ENCODE data around the gene CIZ1.

The CIZ1 gene

DNA sequence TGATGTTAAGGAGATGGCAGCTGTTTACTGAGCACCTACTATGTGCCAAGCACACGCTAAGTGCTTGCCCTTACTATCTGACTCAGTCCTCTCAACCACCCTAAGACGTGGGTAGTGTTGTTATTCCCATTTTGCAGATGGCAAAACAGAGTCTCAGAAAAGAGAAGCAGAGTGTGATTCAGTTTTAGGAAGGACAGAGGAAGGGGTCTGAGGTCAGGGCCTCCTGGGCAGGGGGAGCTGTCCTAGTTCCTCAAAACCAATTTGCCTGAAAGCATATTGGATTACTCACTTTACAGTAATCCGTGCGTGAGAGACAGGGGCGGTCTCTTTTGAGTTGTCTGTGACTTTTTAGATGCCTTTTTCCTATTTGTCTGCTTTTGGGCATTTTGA lies 35.0 kb upstream of the CIZ1 start:
- DNase-seq (ENCODE audit: low read depth): no peak
- in situ Hi-C loops (cut with HindIII; ENCODE audit: low sequenced_read_pairs): no loop called here
- TF ChIP-seq, protein P1, sequence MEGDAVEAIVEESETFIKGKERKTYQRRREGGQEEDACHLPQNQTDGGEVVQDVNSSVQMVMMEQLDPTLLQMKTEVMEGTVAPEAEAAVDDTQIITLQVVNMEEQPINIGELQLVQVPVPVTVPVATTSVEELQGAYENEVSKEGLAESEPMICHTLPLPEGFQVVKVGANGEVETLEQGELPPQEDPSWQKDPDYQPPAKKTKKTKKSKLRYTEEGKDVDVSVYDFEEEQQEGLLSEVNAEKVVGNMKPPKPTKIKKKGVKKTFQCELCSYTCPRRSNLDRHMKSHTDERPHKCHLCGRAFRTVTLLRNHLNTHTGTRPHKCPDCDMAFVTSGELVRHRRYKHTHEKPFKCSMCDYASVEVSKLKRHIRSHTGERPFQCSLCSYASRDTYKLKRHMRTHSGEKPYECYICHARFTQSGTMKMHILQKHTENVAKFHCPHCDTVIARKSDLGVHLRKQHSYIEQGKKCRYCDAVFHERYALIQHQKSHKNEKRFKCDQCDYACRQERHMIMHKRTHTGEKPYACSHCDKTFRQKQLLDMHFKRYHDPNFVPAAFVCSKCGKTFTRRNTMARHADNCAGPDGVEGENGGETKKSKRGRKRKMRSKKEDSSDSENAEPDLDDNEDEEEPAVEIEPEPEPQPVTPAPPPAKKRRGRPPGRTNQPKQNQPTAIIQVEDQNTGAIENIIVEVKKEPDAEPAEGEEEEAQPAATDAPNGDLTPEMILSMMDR (IDR thresholded peaks at IDR 0.05; ENCODE audit: low read depth, low read length, missing control alignments): no peak
- H3K4me3 ChIP-seq (ENCODE audit: low read depth, low read length): no peak overlapping the region

DNA sequence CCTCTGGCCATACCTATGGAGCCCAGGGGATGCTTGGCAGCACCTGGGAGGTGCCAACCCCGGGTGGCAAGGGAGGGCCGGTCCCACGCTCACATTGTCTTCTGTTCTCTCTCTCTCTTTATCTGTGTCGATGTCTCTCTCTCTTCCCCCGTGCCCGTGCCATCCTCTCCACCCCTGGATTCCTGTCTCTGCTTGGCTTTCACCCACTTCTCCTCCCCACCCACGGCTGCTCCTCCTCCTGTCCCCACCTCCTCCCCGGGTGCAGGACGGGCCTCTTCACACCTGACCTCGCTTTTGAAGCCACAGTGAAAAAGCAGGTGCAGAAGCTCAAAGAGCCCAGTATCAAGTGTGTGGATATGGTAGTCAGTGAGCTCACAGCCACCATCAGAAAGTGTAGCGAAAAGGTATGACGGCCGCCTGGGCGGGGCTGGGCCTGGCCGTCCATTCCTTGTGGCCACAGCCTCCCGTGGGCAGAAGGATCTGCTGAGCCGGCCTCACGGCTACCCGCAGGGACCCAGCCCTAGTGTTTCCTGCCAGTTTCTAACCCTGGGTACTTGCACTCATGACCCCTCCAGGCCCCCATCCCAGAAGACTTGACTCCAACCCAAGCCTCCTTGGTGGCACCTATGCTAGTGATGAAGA lies 34.5 kb upstream of the CIZ1 start:
- no peak for DNase-seq (ENCODE audit: low read depth)
- in situ Hi-C loops (cut with HindIII; ENCODE audit: low sequenced_read_pairs): no loop called here

DNA sequence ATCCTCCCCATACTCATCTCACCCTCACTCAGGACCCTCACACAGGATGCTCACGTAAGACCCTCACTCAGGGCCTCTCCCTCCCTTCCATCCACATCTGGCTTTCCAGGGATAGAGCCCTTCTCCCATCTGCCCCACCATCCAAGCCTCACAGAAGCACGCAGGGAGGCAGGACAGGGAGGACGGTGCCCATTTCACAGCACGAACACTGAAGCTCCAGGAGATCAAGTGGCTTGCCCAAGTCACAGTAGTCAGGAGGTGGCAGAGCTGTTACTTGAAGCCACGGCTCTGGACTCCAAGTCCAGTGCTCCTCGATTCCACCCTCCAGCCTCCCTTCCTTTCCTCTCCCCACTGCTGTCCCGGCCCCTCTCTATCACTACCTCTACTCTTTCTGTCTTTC lies 33.5 kb upstream of the CIZ1 start:
- no peak overlapping the region for H3K4me3 ChIP-seq (ENCODE audit: low read depth, low read length)
- in situ Hi-C loops (cut with HindIII; ENCODE audit: low sequenced_read_pairs): no loop called here
- TF ChIP-seq, protein P1 (IDR thresholded peaks at IDR 0.05; ENCODE audit: low read depth, low read length, missing control alignments): no peak
- no peak for DNase-seq (ENCODE audit: low read depth)

More for the DNA sequence above, 34.5 kb upstream of the CIZ1 start:
- H3K4me3 ChIP-seq (ENCODE audit: low read depth, low read length): no peak overlapping the region
- TF ChIP-seq, protein P1 (IDR thresholded peaks at IDR 0.05; ENCODE audit: low read depth, low read length, missing control alignments): no peak

DNA sequence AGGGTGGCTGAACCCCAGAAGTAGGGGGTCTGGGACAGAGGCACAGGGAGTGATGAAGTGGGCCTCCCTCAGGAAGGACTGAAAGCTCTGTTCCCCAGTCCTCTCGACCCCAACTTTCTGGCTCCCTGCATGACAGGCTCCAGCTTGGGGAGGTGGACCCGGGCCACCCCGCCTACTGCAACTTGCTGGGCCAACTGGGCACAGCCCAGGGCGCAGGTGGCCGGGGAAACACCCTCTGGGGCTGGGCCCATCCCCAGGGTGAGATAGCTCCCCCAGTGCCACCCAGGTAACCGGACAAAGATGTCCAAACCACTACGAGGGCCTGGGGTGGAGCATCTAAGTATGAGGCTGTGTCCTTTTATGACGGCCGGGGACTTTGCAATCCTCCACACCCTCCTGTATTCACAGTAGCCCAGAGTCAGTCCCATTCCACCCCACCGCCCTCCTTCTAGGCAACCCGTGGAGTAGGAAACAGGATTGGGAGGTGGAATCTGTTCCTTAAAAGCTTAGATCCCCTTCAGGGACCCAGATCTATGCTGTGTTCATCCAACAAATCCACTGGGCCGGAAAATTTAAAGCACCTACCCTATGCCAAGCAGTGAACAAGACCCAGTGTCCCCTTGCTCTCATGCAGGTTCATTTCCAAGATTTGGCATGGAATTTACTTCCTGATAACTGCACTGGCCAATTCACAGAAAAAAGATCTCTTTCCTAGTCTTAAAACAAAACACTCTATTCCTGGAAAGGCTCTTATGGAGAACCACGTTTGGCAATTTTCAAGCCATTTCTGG lies 31.7 kb upstream of the CIZ1 start:
- in situ Hi-C loops (cut with HindIII; ENCODE audit: low sequenced_read_pairs): no loop called here
- no peak for DNase-seq (ENCODE audit: low read depth)
- TF ChIP-seq, protein P1 (IDR thresholded peaks at IDR 0.05; ENCODE audit: low read depth, low read length, missing control alignments): no peak
- H3K4me3 ChIP-seq (ENCODE audit: low read depth, low read length): no peak overlapping the region

DNA sequence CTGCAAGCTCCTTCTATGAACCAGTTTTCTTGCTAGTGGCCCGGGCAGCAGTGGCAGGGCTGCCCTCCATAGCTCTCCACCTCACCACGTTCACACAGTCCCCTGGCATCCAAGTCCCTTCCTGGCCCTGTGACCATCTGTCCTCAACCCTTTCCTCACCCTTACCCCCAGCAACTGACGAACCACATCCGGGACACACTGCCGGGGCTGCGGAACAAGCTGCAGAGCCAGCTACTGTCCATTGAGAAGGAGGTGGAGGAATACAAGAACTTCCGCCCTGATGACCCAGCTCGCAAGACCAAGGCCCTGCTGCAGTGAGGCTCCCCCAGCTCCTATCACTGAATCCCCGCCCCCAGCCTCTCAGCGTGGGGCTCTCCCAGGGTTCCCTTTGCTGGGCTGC lies 30.7 kb upstream of the CIZ1 start:
- H3K4me3 ChIP-seq (ENCODE audit: low read depth, low read length): no peak overlapping the region
- in situ Hi-C loops (cut with HindIII; ENCODE audit: low sequenced_read_pairs): no loop called here
- TF ChIP-seq, protein P1 (IDR thresholded peaks at IDR 0.05; ENCODE audit: low read depth, low read length, missing control alignments): no peak
- no peak for DNase-seq (ENCODE audit: low read depth)

DNA sequence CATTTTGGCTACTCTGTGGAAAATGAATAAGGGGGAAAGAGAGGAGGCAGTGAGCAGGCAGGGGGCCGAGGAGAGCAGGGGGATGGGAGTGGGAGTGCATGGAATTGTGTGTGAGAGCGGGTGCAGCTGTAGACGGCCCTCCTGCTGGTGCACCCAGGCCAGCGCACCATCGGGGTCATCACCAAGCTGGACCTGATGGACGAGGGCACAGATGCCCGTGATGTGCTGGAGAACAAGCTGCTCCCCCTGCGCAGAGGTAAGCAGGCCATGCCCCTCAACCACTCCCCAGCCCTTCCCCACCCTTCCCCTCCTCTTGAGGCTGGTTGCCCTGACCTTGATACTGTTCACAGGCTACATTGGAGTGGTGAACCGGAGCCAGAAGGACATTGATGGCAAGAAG lies 28.5 kb upstream of the CIZ1 start:
- TF ChIP-seq, protein P1 (IDR thresholded peaks at IDR 0.05; ENCODE audit: low read depth, low read length, missing control alignments): no peak
- no peak for DNase-seq (ENCODE audit: low read depth)
- in situ Hi-C loops (cut with HindIII; ENCODE audit: low sequenced_read_pairs): no loop called here
- no peak overlapping the region for H3K4me3 ChIP-seq (ENCODE audit: low read depth, low read length)
